Loucy (cell line): ENCODE results near the gene ODC1.

ENCODE experiments used
- H2AFZ ChIP-seq: fragments of 200-600 bp; sonication (generic); 2 replicates; pipeline ENCODE4 v1.6.0; 2016; ENCODE audit warnings: antibody characterized with exemption, mild to moderate bottlenecking, low read length, moderate library complexity
- H3F3A ChIP-seq: fragments of 200-600 bp; 2 replicates; pipeline ENCODE4 v1.6.0; 2016; ENCODE audit warnings: antibody characterized with exemption, low read depth, mild to moderate bottlenecking
- H3K27me3 ChIP-seq: fragments of 200-600 bp; sonication (generic); 2 replicates; pipeline ENCODE4 v1.6.1; 2014; ENCODE audit warnings: low read length, mild to moderate bottlenecking; ENCODE audit not compliant: insufficient read depth, poor library complexity, severe bottlenecking
- H3K36me3 ChIP-seq: fragments of 200-600 bp; sonication (generic); 2 replicates; pipeline ENCODE4 v1.6.1; 2016; ENCODE audit warnings: low read length; ENCODE audit not compliant: insufficient read depth
- H3K4me1 ChIP-seq: fragments of 200-600 bp; sonication (generic); 2 replicates; pipeline ENCODE4 v1.5.1; 2014; ENCODE audit warnings: low read length, mild to moderate bottlenecking; ENCODE audit not compliant: insufficient read depth, poor library complexity, severe bottlenecking
- H3K4me2 ChIP-seq: fragments of 200-600 bp; sonication (generic); 2 replicates; pipeline ENCODE4 v1.6.0; 2014; ENCODE audit warnings: antibody characterized with exemption, low read length, low read depth, mild to moderate bottlenecking; ENCODE audit not compliant: poor library complexity, severe bottlenecking
- H3K4me3 ChIP-seq: fragments of 200-600 bp; sonication (generic); 2 replicates; pipeline ENCODE4 v1.5.1; 2014; ENCODE audit warnings: low read length, mild to moderate bottlenecking, mixed read lengths; ENCODE audit not compliant: poor library complexity, severe bottlenecking
- H3K79me2 ChIP-seq: fragments of 200-600 bp; sonication (generic); 2 replicates; pipeline ENCODE4 v1.6.1; 2014; ENCODE audit warnings: low read length; ENCODE audit not compliant: insufficient read depth
- H3K9ac ChIP-seq: fragments of 200-600 bp; sonication (generic); 2 replicates; pipeline ENCODE4 v1.6.0; 2014; ENCODE audit warnings: mild to moderate bottlenecking, low read depth, low read length, moderate library complexity; ENCODE audit not compliant: poor library complexity, severe bottlenecking
- H3K9me2 ChIP-seq: fragments of 200-600 bp; sonication (generic); replicated peaks from 2 replicates; pipeline ENCODE4 v1.6.1; 2016; ENCODE audit warnings: low read depth, low read length, mixed read lengths
- H3K9me3 ChIP-seq: fragments of 200-600 bp; sonication (generic); 2 replicates; pipeline ENCODE4 v1.6.1; 2014; ENCODE audit warnings: mild to moderate bottlenecking, antibody characterized with exemption, low read length, low read depth; ENCODE audit not compliant: insufficient read depth
- H4K20me1 ChIP-seq: fragments of 200-600 bp; sonication (generic); 2 replicates; pipeline ENCODE4 v1.6.0; 2014; ENCODE audit warnings: antibody characterized with exemption, low read length, mild to moderate bottlenecking; ENCODE audit not compliant: insufficient read depth, poor library complexity, severe bottlenecking
- CTCF ChIP-seq: fragments of 200-600 bp; sonication (generic); conservative IDR thresholded peaks from 2 replicates; pipeline ENCODE4 v1.5.1; 2014; ENCODE audit warnings: mild to moderate bottlenecking, antibody characterized with exemption, low read length
- EZH2phosphoT487 ChIP-seq: fragments of 200-600 bp; IDR thresholded peaks from 2 replicates; pipeline ENCODE4 v1.6.1; 2018; ENCODE audit warnings: antibody characterized with exemption, mild to moderate bottlenecking, moderate library complexity, borderline replicate concordance

ODC1 gene

GRCh38 chr2:10433947-10434885 is 13.9 kb downstream of the ODC1 start:
- no peaks in the 10 kb centered on the region for H3K27me3 ChIP-seq
- H3K79me2 ChIP-seq: no peaks in the 10 kb centered on the region
- H3K4me1 ChIP-seq: no peaks in the 10 kb centered on the region
- no peak overlapping the region for H2AFZ ChIP-seq
- H3F3A ChIP-seq: 0 out of 2 replicates have a peak, but pooled peaks cover 4% of the 10 kb centered on the region
- TF ChIP-seq CTCF (no peak), EZH2phosphoT487 (no peak)
- no peaks in the 10 kb centered on the region for H3K9me3 ChIP-seq
- peaks cover 5% of the 10 kb centered on the region; the same call in 1 of the 2 replicates for H3K36me3 ChIP-seq
- no peaks in the 10 kb centered on the region for H4K20me1 ChIP-seq
- no peaks in the 10 kb centered on the region for H3K9me2 ChIP-seq
- H3K4me3 ChIP-seq: no peak overlapping the region
- H3K4me2 ChIP-seq: no peak overlapping the region
- no peak overlapping the region for H3K9ac ChIP-seq

- Histone ChIP-seq H3K4me3 (no peak overlapping the region), H3K4me1 (no peaks in the 10 kb centered on the region), H2AFZ (no peak overlapping the region), H3K27me3 (no peaks in the 10 kb centered on the region), H4K20me1 (no peaks in the 10 kb centered on the region), H3K9me3 (no peaks in the 10 kb centered on the region), H3K9me2 (no peaks in the 10 kb centered on the region), H3F3A (0 out of 2 replicates have a peak, but pooled peaks cover 4% of the 10 kb centered on the region), H3K4me2 (no peak overlapping the region), H3K9ac (no peak overlapping the region), H3K36me3 (peaks cover under 1% of the 10 kb centered on the region; the same call in 1 of the 2 replicates), H3K79me2 (no peaks in the 10 kb centered on the region)
- no peak for TF ChIP-seq EZH2phosphoT487
These were observed 14.7 kb downstream of the ODC1 start for GRCh38 chr2:10433264-10433946.

- TF ChIP-seq CTCF (no peak), EZH2phosphoT487 (no peak)
- Histone ChIP-seq H3K4me2 (no peak overlapping the region), H3K79me2 (no peaks in the 10 kb centered on the region), H3K9me2 (no peaks in the 10 kb centered on the region), H3K27me3 (no peaks in the 10 kb centered on the region), H3K36me3 (no peaks in the 10 kb centered on the region; the same call in 1 of the 2 replicates), H3K9me3 (no peaks in the 10 kb centered on the region), H2AFZ (no peak overlapping the region), H3K4me3 (peak overlapping the region; percentile 35), H3K4me1 (no peaks in the 10 kb centered on the region), H4K20me1 (no peaks in the 10 kb centered on the region), H3K9ac (no peak overlapping the region), H3F3A (no peaks in the 10 kb centered on the region)
These were observed 15.6 kb downstream of the ODC1 start for GRCh38 chr2:10432311-10433181.
